NCI-H187 treated with DMSO at 0.1 percent for 48 hours (cell line): ENCODE data around the gene ATP11A.

Experiments
- DNase-seq: peaks from one replicate; lab custom pipeline; 2025; lab: John Stamatoyannopoulos, UW

The ATP11A gene

GRCh38 chr13:112821340-112822055 lies 131.7 kb downstream of the ATP11A start:
- no peak for DNase-seq

GRCh38 chr13:112822851-112823250 lies 133.0 kb downstream of the ATP11A start:
- no peak for DNase-seq

GRCh38 chr13:112824429-112824828 lies 134.6 kb downstream of the ATP11A start:
- DNase-seq, result no peak

- DNase-seq, result no peak
Measured at GRCh38 chr13:112825071-112825470, 135.2 kb downstream of the ATP11A start.

- no peak for DNase-seq
Measured at GRCh38 chr13:112825875-112826274, 136.0 kb downstream of the ATP11A start.

GRCh38 chr13:112826565-112826964 lies 136.7 kb downstream of the ATP11A start:
- DNase-seq, result no peak

- DNase-seq, result no peak
Measured at GRCh38 chr13:112828082-112828699, 138.4 kb downstream of the ATP11A start.

- DNase-seq, result no peak
Measured at GRCh38 chr13:112828756-112829155, 138.9 kb downstream of the ATP11A start.

- no peak for DNase-seq
Measured at GRCh38 chr13:112831196-112831595, 141.4 kb downstream of the ATP11A start.

- DNase-seq, result no peak
Measured at GRCh38 chr13:112831801-112832200, 142.0 kb downstream of the ATP11A start.

GRCh38 chr13:112832811-112833210 lies 143.0 kb downstream of the ATP11A start:
- no peak for DNase-seq

- DNase-seq, result no peak
Measured at GRCh38 chr13:112833551-112834257, 143.9 kb downstream of the ATP11A start.

GRCh38 chr13:112835344-112835743 lies 145.5 kb downstream of the ATP11A start:
- DNase-seq, result no peak

GRCh38 chr13:112835796-112836195 lies 146.0 kb downstream of the ATP11A start:
- no peak for DNase-seq

- no peak for DNase-seq
Measured at GRCh38 chr13:112836940-112837339, 147.1 kb downstream of the ATP11A start.

GRCh38 chr13:112837371-112838037 lies 147.7 kb downstream of the ATP11A start:
- DNase-seq, result no peak

- no peak for DNase-seq
Measured at GRCh38 chr13:112838038-112838841, 148.4 kb downstream of the ATP11A start.

GRCh38 chr13:112838842-112839117 lies 148.9 kb downstream of the ATP11A start:
- DNase-seq, result no peak

GRCh38 chr13:112839356-112840105 lies 149.7 kb downstream of the ATP11A start:
- DNase-seq, result no peak

- DNase-seq, result no peak
Measured at GRCh38 chr13:112840472-112841302, 150.8 kb downstream of the ATP11A start.
